ENCODE data around the gene TNFRSF8. TPM values are rescaled to one million over a fixed set of nuclear protein-coding genes. Genes with fewer than 3 reads are reported as not detected.

Gene TNFRSF8
- total RNA-seq, 1 experiment from 2014 or later, result 2.9 TPM

DNA sequence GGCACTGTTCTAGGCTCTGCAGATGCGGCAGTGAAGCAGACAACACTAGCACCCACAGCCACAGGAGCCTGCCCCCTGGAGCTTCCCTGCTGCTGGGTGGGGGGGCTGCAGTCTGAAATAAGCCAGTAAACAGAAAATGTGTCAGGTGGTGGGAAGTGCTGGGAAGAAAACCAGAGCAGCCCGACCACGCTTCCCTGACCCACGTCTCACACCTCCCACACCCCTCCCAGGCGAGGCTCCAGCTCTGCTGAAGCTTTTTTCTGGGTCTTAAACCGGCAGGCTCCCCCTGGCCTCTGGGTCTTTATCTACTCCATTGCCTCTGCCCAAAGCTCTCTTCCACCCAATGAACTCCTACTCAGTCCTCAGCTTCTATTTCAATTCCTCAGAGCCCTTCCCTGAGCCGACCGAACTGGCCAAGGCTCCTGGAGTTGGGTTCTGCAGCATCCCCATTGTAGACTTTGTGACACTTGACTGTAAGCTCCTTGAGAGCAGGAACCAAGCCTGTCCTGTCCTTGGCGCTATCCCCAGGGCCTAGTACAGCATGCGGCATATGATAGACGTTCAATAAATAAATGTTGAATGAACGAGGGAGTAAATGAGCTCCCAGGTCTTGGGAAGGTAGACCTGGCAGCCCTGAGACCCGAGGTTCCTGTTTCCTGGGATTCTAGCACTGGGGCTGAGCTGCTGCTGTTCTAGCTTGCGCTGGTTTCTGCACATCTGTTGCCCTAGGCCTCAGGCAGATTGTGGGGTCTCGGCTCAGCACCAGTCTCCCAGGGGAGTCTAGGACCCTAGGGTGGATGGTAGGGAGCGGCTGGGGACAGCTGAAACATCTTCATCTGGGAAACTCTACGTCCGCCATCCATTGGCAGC, 25.4 kb upstream of the TNFRSF8 start:
- Histone ChIP-seq H3K4me2 (ENCODE audit: insufficient read depth, insufficient read length, low read length) (no peak overlapping the region), H3K27me3 (ENCODE audit: insufficient read depth, low read length) (no peaks in the 10 kb centered on the region), H3K4me1 (ENCODE audit: insufficient read depth, low read length) (no peaks in the 10 kb centered on the region), H3K14ac (ENCODE audit: insufficient read depth, low read length) (no peak overlapping the region), H2AK5ac (ENCODE audit: insufficient read length, low read length) (no peak overlapping the region), H4K5ac (ENCODE audit: insufficient read length, low read depth, low read length) (no peak overlapping the region), H3K9me3 (ENCODE audit: control insufficient read depth, low read depth, low read length) (no peaks in the 10 kb centered on the region), H3K4ac (ENCODE audit: low read depth, low read length) (no peak overlapping the region), H2BK20ac (ENCODE audit: low read depth, low read length, poor library complexity, severe bottlenecking) (no peak overlapping the region), H2AFZ (ENCODE audit: low read length) (no peak overlapping the region), H3K79me2 (ENCODE audit: insufficient read depth, low read length) (no peaks in the 10 kb centered on the region), H4K20me1 (ENCODE audit: control insufficient read depth, insufficient read depth, insufficient read length) (no peaks in the 10 kb centered on the region), H3K9ac (ENCODE audit: extremely low read depth, insufficient read length, low read length) (no peak overlapping the region), H3K27ac (ENCODE audit: insufficient read length, low read depth, low read length) (no peak overlapping the region), H2BK5ac (ENCODE audit: insufficient read length, low read length) (no peak overlapping the region), H3K23ac (ENCODE audit: insufficient read length, low read depth, low read length) (no peak overlapping the region), H3K79me1 (ENCODE audit: insufficient read depth, low read depth, low read length, poor library complexity, severe bottlenecking) (no peaks in the 10 kb centered on the region), H4K8ac (replicated peaks; ENCODE audit: insufficient read length, low read depth, low read length) (no peak overlapping the region), H4K91ac (ENCODE audit: insufficient read length, low read depth, low read length) (no peak overlapping the region), H2BK120ac (ENCODE audit: low read depth, low read length, poor library complexity, severe bottlenecking) (no peak overlapping the region), H2BK15ac (ENCODE audit: low read depth, low read length) (no peak overlapping the region), H3K23me2 (ENCODE audit: insufficient read length, low read depth, low read length, poor library complexity, severe bottlenecking) (no peaks in the 10 kb centered on the region), H3K18ac (ENCODE audit: insufficient read length, low read depth, low read length) (no peak overlapping the region), H3T11ph (ENCODE audit: low read length) (no peak overlapping the region), H2BK12ac (ENCODE audit: insufficient read length, low read depth, low read length) (no peak overlapping the region), H3K56ac (ENCODE audit: insufficient read length, low read depth, low read length) (no peak overlapping the region)
- no peak for DNase-seq
- TF ChIP-seq, protein P1, sequence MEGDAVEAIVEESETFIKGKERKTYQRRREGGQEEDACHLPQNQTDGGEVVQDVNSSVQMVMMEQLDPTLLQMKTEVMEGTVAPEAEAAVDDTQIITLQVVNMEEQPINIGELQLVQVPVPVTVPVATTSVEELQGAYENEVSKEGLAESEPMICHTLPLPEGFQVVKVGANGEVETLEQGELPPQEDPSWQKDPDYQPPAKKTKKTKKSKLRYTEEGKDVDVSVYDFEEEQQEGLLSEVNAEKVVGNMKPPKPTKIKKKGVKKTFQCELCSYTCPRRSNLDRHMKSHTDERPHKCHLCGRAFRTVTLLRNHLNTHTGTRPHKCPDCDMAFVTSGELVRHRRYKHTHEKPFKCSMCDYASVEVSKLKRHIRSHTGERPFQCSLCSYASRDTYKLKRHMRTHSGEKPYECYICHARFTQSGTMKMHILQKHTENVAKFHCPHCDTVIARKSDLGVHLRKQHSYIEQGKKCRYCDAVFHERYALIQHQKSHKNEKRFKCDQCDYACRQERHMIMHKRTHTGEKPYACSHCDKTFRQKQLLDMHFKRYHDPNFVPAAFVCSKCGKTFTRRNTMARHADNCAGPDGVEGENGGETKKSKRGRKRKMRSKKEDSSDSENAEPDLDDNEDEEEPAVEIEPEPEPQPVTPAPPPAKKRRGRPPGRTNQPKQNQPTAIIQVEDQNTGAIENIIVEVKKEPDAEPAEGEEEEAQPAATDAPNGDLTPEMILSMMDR (conservative IDR thresholded peaks at IDR 0.05), result no peak
- Mint-ChIP-seq H3K4me3 (no peak overlapping the region), H3K27ac (peak overlapping the region in 1 of 3 experiments; percentile 48; a peak in 2 of 7 replicates), H3K27me3 (ENCODE audit: low read depth) (peaks cover 2% of the 10 kb centered on the region; the same call in 1 of the 2 replicates), H3K4me1 (peaks cover 2 to 5% of the 10 kb centered on the region in 2 experiments; a peak in 1 of 4 replicates), H3K9me3 (peaks cover 2 to 4% of the 10 kb centered on the region in 2 experiments; a peak in 2 of 5 replicates), H3K36me3 (ENCODE audit: insufficient read depth in 1 of 3, low read depth in 3 of 3) (no peaks in the 10 kb centered on the region; a peak in 1 of 7 replicates)
- WGBS (ENCODE audit: extremely low coverage, insufficient read length, low lambda C conversion rate), result no CpG with 5 or more reads among the region's 18 CpGs
